Stimulated activated CD8-positive, alpha-beta memory T cell treated with anti-CD3 and anti-CD28 coated beads, Interleukin-15, amount 100 ng/mL, for 4 hours (primary cell): Measurements from ENCODE around the gene MAD1L1.
"Not testable (repeated sequence)": the region's sequence is repeated elsewhere in the genome, so short reads cannot be mapped to it uniquely, and the experiment has no call there.

Source experiments
- DNase-seq, 2 donors: peaks; one replicate each; pipeline ENCODE4 v3.0.0-alpha.2; 2020; ENCODE audit warnings: low read depth in 2 of 2

MAD1L1 gene

GRCh38 chr7:1989049-1989860 is 243.5 kb downstream of the MAD1L1 start:
- no peak for DNase-seq

DNA sequence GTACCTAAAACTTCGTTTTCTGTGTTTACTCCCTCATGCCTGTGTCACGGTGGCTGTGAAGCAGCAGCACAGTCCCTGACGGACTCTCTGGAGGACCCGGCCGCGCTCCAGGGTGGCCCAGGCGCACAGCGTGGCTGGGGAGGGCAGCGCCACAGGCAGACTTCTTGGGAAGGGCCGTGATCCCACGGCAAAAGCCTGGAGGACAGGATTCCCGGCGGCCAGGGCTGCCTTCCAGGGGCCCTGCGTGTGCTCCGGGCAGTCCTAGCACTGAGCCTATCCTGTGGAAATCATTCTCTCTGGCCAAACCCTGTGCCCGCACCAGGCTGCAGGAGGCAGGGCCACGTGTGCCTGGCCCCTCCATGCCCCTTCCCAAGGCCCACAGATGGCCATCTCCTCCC is 244.2 kb downstream of the MAD1L1 start:
- DNase-seq, result no peak

DNA sequence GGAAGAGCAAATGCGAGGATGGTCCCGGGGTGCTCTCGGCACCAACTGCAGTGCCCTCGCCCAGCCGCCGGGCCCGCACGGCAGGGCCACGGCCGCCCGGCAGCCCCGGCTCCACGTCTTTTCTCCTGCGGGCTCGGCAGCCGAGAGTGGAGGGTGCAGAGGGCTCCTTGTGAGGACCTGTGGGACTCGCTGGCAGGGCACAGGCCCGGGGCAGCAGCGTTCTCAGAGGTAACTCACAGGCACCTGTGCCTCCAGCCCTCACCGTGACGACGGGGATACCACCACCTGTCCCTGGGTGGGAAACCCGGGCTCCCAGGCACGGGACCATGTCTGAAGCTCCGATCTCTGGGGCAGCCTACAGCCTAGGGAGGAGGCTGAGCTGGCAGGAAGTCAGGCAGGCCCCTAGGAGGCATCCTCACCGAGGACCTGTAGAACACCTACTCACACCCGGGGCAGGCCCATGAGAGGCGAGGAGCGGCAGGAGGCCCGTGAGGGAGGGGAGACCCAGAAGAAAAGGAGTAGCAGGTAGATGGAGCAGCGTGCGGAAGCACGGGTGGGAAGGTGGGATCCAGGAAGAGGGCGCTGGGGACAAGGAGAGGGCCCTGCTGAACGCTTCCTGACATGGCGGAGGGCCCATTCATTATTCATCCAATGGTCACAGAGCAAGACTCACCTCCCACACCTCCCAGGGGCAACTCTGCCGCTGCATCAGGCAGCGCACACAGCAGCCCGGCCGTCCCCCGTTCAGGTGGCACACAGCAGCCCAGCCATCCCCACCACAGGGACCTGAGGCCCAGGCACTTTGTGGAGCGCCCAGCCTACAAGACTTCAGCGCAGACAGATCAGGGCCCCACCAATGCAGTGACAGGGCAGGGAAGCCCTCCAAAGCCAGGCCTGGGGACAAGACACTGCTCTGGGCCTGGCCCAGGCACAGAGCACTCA is 244.9 kb downstream of the MAD1L1 start:
- DNase-seq, result no peak

DNA sequence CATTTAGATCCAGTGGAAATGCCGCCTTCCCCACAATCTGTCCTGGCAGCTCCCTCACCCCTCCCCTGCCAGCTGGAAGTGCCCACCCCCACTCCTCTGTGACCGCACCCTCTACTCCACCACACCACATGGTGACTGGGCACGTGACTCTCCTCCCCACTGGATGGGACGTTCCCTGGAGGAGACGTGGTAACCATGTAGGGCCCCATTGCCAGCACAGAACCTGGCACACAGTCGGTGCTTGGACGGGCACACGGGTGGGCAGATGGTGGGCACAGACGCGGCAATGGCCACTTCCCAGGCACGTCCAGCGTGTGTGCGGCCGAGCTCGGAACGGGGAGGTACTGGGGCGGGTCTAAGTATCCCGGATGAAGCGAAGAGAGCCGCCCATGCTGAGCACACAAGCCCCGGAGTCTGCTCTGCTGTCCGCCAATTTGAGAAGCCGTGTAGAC is 245.6 kb downstream of the MAD1L1 start:
- DNase-seq, result no peak

GRCh38 chr7:1986366-1987083 is 246.2 kb downstream of the MAD1L1 start:
- DNase-seq, result no peak

- DNase-seq, result no peak
Measured at GRCh38 chr7:1985936-1986335, 246.8 kb downstream of the MAD1L1 start.

DNA sequence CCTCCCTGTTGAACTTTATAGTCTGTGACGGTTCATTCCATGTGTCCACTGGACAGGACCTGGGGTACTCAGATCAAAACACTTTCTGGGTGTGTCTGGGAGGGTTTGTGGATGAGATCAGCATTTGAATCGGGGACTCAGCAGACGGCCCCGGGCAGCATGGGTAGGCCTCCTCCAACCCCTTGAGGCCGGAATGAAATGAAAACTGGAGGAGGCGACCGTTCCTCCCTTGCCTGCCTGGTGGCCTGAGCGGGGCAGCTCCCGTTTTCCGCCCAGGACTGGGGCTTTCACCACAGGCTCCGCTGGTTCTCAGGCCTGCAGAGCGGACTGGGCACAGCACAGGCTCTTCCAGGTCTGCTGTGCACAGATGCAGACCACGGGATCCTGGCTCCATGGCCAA is 247.7 kb downstream of the MAD1L1 start:
- no peak for DNase-seq

DNA sequence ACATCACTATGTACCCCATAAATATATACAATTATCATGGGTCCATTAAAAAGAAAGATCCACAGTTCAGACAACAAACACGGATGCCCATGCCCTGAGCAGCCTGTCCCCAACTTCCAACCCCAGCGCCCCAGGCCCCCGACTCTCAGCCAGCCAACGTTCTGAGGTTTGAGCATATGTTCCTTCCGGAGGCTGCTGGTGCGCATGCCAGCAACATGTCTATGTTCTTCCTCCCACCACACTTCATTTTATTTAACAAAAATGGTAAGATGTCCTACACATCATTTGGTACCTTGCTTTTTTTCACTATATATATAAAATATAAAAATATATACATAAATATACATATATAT is 250.9 kb downstream of the MAD1L1 start:
- no peak for DNase-seq

- no peak for DNase-seq
Measured at GRCh38 chr7:1981201-1981877, 251.4 kb downstream of the MAD1L1 start.

- no peak for DNase-seq
Measured at GRCh38 chr7:1979591-1980560, 252.9 kb downstream of the MAD1L1 start.

DNA sequence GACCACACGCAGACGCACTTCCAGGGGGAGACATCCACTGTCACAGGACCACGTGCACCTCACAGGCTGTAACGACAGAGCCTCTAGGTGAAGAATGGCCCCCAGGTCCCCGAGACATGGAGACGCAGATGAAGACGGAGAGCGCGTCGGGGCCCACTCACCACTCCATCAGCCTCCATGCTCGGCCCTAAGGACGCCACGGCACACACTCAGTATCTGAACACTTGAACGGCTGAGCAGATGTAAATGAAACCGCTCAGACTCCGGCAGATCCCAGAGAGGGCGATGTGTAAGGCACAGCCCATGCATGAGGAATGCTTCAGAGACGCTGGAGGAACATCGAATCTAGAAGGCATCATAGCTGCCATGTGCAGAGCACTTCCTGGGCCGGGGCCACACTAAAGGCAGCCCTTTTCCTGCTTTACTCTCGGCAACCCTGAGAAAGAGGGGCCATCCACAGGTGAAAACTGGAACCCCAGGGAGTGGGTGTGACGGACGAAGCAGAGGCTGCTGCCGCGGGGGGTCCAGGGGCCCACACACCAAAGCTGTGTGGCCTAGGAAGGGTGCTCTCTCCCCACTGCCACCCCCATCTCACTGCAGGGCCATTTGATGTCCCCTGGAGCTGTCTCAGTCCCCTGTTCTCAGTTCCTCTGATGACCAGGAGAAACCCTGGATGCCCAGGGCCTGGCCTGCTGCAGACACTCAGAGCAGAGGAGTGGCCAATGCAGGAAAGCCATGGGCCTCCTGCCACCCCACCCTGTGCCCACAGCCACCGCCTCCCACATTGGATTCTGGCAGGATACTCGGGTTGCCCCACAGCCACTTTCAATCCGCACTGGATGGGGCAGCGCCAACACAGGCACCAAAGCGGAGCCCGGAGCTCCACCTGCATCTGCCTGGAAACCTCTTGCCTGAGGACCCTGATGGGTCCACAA is 253.8 kb downstream of the MAD1L1 start:
- DNase-seq, result no peak

DNA sequence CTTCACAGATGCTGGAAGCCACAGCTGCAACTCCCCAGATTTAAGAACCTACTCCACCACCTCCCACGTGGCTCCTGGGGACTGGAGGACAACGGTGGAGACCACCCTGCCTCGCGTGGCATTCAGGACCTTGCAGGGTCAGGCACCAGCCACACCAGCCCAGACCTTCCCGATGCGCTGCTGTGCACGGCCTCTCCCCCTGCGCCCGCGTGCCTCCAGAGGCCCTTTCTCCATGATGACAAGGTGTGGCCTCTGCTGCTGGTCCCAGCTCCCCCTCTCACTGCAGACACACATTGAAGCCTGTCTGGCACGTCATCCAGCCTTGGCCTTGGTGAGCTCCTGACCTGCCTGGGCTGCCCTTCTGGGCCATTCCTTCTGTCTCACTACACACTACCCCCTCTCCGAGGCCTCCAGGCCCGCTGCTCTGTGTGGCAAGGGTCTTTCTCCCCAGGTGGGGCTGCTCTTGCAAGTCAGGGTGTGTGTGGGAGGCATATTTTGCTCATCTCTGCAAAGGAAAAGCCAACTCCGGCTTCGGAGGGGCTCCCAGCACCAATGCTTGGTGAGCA is 254.8 kb downstream of the MAD1L1 start:
- DNase-seq, result no peak

- DNase-seq, result no peak
Measured at GRCh38 chr7:1977059-1977875, 255.5 kb downstream of the MAD1L1 start.

GRCh38 chr7:1976521-1976920 is 256.2 kb downstream of the MAD1L1 start:
- DNase-seq, result not testable (repeated sequence)

- no peak for DNase-seq
Measured at GRCh38 chr7:1975581-1975980, 257.2 kb downstream of the MAD1L1 start.

DNA sequence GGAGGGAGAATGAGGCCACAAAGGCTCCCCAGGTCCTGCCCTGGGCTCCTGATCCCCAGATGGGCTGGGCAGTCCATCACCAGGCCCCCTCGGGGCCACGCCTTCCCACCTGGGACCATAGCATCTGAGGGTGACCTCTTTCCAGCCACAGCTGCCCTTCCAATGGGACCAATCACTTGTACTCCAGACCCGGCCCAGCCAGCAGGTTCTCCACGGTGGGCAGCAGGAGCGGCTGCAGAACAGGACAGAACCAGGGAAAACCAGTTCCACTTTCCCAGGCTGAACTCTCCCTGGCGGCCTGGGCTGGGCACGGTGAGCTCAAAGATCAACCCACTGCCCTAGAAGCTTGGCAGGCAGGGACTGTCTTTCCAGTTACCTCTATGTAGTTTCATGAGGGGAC is 257.6 kb downstream of the MAD1L1 start:
- no peak for DNase-seq

DNA sequence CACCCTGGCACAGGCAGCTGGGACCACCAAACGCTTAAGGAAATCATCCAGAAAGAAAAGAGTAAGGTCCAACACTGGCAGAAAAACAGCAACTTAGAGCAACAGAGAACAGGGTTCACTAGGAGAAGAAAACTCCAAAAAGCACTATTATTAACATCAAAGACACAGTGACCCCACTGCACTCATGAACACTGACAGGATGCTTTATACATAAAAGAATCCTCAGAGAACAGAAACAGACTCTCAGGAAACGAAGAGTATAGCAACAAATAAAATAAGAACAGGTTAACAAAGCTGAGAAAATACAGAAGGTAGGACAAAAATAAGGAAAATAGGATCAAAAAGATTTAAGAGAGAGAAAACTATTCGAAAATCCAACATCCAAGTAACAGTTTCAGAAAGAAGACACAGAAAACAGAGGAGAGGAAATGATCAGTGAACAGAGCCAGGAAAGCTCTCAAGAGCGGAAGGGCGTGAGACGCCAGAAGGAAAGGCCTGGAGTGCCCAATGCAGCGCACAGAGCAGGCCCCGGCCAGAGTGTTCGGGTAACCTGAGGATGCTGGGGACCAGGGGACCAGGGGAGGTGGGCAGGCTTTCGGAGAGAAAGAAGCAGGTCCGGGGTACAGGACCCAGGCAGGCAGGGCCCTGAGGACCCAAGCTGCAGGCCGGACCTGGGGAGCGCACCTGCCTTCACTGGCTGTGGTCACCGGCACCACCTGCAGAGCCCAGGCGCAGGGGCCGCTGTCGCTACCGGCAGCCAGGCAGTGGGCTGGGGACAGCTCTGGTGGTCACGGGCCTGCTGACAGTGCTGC is 258.2 kb downstream of the MAD1L1 start:
- DNase-seq, result no peak
